NCI-H446 (cell line): ENCODE measurements around the gene GLO1.

Source experiments
- DNase-seq, 2 experiments: peaks; one replicate each; lab custom pipeline; 2025; lab: John Stamatoyannopoulos, UW

GLO1 gene

GRCh38 chr6:38671885-38672467 lies 31.0 kb downstream of the GLO1 start:
- peak; percentile 12 to 77 for DNase-seq

- DNase-seq = no peak
Observed at GRCh38 chr6:38658418-38659167, 44.4 kb downstream of the GLO1 start.

- DNase-seq = no peak
Observed at GRCh38 chr6:38656896-38657295, 46.0 kb downstream of the GLO1 start.

GRCh38 chr6:38654263-38654662 lies 48.7 kb downstream of the GLO1 start:
- DNase-seq = no peak

- DNase-seq = no peak
Observed at GRCh38 chr6:38651121-38651784, 51.7 kb downstream of the GLO1 start.

GRCh38 chr6:38650207-38650752 lies 52.7 kb downstream of the GLO1 start:
- DNase-seq = no peak

GRCh38 chr6:38649744-38650143 lies 53.2 kb downstream of the GLO1 start:
- DNase-seq = no peak

GRCh38 chr6:38648629-38649028 lies 54.3 kb downstream of the GLO1 start:
- DNase-seq = no peak

GRCh38 chr6:38646166-38646878 lies 56.6 kb downstream of the GLO1 start:
- peak in 1 of 2 experiments; percentile 64 for DNase-seq

- DNase-seq = peak in 1 of 2 experiments; percentile 34
Observed at GRCh38 chr6:38644951-38645350, 58.0 kb downstream of the GLO1 start.

- peak in 1 of 2 experiments; percentile 48 for DNase-seq
Observed at GRCh38 chr6:38640216-38640909, 62.6 kb downstream of the GLO1 start.

GRCh38 chr6:38639498-38640215 lies 63.3 kb downstream of the GLO1 start, which contains the start of gene BTBD9:
TSS of gene BTBD9 (minus strand) at chr6:38639929.
- DNase-seq = peak; percentile 60 to 83

- no peak for DNase-seq
Observed at GRCh38 chr6:38638941-38639497, 63.9 kb downstream of the GLO1 start.

GRCh38 chr6:38637756-38638155 lies 65.2 kb downstream of the GLO1 start:
- no peak for DNase-seq

GRCh38 chr6:38636027-38636426 lies 66.9 kb downstream of the GLO1 start:
- DNase-seq = no peak

GRCh38 chr6:38634518-38634917 lies 68.4 kb downstream of the GLO1 start:
- no peak for DNase-seq

- DNase-seq = no peak
Observed at GRCh38 chr6:38632490-38632889, 70.5 kb downstream of the GLO1 start.

GRCh38 chr6:38631186-38631783 lies 71.7 kb downstream of the GLO1 start:
- DNase-seq = no peak
